NCI-H345 treated with DMSO at 0.1 percent for 48 hours (cell line): ENCODE data around the gene FAM133A.
A peak's percentile ranks its signal among the peaks of the same experiment; 100 is the strongest.

Experiments
- DNase-seq: peaks from one replicate; lab custom pipeline; 2025; ENCODE audit not compliant: unreplicated experiment; lab: John Stamatoyannopoulos, UW

The FAM133A gene

DNA sequence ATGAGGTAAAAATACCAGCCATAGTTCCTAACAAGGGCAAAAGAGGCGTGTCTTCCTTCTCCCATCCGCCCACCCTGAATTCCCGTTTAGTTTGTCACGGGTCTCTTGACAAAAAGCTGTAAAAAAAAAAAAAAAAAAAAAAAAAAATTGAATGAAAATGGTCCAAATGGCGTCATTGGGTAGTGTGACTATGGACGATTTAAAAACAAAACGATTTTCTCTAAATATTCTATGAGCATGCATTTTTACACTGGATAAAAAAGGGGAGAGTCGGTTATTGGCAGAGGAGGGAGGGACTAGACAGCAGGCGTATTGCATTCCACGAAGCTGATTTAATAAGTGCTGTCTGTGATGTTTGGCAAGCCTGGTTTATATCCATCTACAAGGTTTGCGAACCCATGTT lies at the start of gene FAM133A:
Gene FAM133A, plus strand, starts transcription at position 338 of the 403 bp plus-strand sequence. CDS start 35,214 bp downstream, outside the sequence.
- DNase-seq = no peak

DNA sequence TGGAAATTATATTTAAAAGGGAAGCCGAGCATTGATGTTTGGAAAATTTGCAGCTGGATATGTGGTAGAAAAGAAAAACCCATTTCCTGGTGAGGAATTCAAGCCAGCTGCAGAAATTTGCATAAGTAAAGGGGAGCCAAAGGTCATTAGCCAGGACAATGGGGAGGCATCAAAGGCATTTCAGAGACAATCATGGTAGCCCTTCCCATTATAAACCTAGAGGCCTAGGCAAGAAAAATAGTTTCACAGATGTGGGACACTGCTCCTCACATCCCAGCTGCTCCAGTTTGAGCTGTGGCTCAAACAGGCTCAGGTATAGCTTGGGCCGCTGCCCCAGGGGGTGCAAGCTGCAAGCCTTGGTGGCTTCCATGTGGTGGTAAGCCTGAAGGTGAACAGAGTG lies 36.4 kb upstream of the FAM133A start:
- no peak for DNase-seq

DNA sequence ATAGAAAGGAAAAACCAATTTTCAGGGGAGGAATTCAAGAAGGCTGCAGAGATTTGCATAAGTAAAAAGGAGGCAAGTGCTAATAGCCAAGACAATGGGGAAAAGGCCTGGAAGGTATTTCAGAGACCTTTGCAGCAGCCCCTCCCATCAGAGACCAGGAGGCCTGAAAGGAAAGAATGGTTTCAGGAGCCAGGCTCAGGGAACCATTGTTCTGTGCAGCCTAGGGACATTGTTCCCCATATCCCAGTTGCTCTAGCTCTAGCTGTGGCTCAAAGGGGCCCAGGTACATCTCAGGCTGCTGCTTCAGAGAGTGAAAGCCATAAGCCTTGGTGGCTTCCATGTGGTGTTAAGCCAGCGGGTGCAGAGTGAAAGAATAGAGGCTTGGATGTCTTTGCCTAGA lies 24.6 kb upstream of the FAM133A start:
- no peak for DNase-seq

DNA sequence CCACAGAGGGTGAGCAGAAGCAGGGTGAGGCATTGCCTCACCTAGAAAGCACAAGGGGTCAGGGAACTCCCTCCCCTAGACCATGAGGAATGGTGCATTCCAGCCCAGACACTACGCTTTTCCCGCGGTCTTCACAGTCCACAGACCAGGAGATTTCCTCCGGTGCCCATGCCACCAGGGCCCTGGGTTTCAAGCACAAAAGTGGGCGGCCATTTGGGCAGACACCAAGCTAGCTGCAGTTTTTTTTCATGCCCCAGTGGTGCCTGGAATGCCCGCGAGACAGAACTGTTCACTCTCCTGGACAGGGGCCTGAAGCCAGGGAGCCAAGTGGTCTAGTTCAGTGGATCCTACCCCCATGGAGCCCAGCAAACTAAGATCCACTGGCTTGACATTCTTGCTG lies 13.4 kb upstream of the FAM133A start:
- no peak for DNase-seq

DNA sequence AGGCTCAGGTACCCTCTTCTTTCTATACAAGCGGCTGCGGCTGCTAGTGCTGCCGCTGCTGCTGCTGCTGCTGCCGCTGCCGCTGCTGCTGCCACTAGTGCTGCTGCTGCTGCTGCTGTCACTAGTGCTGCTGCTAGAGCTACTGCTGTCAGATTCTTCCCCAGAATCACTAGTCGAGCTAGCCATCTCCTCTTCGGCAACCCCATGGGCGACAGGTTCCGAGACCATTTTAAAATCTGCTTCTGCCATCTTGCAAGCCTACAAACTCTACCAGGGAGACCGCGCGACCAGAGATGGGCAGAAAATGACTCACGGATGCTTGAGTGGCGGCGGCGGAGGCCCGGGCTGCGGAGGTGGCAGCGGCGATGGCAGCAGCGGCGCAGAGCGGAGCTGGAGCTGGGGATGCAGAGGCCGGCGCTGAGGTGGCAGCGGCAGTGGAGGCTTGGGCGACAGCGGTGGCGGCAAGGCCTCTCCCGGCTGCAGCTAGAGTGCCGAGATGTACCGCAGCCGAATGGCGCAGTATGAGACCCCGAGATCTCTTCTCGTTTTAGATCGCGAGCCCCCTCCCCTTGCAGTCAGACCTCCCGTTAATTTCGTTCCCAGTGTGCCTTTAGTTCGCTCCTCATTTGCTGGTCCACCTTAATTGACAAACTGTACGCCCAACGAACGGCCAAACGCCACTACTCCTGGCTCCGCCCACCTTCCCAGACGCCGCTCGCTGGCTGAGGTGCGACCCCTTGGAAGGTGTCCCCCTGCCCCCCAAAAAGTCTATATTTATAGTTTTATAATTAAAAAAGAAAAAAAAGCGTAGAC lies 744 bp upstream of the FAM133A start, which contains the start of gene NAP1L3:
Gene NAP1L3, minus strand, starts transcription at position 523 of the 813 bp plus-strand sequence. Its CDS starts 274 bp downstream, at position 249.
- peak; percentile 77 for DNase-seq

DNA sequence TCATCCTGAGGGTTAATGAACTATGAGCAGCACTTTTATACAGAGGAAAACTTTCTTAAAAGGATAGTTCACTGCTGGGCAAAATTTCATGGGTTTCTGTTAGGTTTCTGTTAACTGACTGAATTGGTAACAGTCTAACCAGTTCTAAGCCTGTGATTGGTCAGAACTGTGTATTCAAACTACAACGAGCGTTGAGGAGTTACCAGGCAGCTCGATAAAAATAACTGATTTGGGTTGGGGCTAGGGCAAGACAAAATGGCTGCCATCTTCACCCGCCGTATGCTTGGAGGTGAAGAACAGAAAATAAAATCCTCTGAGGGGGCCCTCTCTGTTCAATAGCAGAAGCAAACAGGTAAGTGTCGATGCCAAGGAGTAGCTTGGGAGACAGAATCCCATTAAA lies 22.0 kb downstream of the FAM133A start:
- DNase-seq = no peak

DNA sequence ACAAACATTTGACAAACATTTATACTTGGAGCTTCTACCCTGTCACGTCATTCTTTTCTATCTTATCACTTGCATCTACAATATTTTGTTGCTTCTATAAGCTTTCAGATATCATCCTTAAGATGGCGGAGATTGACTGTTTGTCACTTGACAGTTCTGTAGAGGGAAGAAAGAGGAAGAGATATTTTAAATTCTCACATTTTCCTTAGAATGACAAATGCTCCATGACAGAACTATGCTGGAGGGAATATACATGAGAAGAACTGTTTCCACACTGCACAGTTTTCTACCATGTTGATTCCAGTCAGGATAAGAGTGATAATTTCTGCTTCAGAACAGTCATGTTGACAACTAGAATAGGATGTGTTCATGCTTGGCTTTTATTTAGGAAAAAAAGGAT lies 29.7 kb downstream of the FAM133A start:
- DNase-seq = no peak

DNA sequence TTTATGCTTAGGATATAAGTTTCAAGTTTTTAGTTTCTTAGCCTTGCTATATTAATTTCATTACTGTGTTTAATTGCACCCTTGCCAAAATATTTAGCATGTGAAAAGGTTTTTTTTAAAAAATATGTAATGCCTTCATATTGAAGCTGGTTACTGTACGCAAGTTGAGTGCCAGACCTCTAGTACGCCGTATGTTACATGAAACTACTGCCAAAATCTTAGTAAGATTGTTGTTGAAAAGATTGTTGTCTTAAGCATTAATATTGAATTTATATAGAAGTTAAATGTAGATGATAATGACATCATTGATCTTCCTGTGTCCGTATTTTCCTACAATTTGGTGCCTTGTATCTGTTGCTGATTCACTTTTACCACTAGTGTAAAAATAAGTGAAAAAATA lies 37.1 kb downstream of the FAM133A start:
- no peak for DNase-seq

DNA sequence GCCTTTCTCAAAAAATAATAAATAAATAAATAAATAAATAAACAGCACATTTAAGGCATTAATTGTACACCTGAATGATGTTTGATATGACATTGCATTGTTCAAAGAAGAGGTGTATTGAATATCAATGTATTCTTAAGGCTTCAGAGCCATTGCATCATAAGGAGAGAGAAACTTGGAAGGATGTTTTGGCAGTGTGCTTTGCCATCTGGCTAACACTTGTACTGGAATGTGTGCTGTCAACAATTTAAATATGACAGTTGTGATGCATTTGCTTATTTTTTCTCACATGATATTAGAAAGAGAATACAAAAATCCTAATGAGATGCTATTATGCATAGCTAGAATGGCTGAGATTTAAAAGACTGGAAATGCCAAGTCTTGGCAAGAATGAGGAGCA lies 67.8 kb downstream of the FAM133A start:
- no peak for DNase-seq

DNA sequence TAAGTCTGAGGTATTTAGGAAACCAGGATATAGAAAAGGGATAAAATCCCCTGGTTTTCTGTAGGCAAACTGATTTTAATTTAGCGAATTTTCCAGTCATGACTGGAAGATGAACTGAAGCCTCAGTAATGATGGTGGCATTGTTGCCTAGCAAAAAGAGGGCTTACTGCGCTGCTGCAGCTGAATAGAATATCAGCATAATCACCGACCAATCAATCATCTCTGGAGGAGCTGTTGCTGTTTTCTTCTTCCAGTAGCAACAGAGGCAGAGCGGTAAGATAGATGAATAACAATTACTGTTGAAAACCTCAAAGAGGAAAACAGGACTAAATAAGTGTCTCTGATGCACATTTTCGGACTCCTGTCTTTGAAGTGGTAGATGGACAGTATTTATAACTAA lies 86.2 kb downstream of the FAM133A start:
- DNase-seq = no peak
